Hematopoietic multipotent progenitor cell treated with erythropoietin and hydrocortisone succinate and interleukin-3 and kit ligand, for 15 days (in vitro differentiated cells): Measurements from ENCODE around the gene LLGL2.
A peak's percentile ranks its signal among the peaks of the same experiment; 100 is the strongest.

Experiments used
- DNase-seq: peaks from one replicate; pipeline ENCODE4 v3.0.0-alpha.2; 2015; ENCODE audit warnings: low spot score

The LLGL2 gene

GRCh38 chr17:75521951-75522727, 3.4 kb upstream of the LLGL2 start:
- DNase-seq: no peak

GRCh38 chr17:75523647-75524046, 1.9 kb upstream of the LLGL2 start:
- no peak for DNase-seq

GRCh38 chr17:75524269-75524969, 1.1 kb upstream of the LLGL2 start:
- no peak for DNase-seq

GRCh38 chr17:75525806-75526554, 483 bp downstream of the LLGL2 start:
- no peak for DNase-seq

GRCh38 chr17:75526555-75527270, 1.2 kb downstream of the LLGL2 start:
- DNase-seq: no peak

- no peak for DNase-seq
Measured at GRCh38 chr17:75530837-75531720, 5.6 kb downstream of the LLGL2 start.

- DNase-seq: no peak
Measured at GRCh38 chr17:75531721-75532072, 6.2 kb downstream of the LLGL2 start.

- peak; percentile 32 for DNase-seq
Measured at GRCh38 chr17:75535119-75535537, 9.6 kb downstream of the LLGL2 start.

GRCh38 chr17:75535871-75536270, 10.4 kb downstream of the LLGL2 start:
- DNase-seq: no peak

- DNase-seq: no peak
Measured at GRCh38 chr17:75536366-75536765, 10.9 kb downstream of the LLGL2 start.

- DNase-seq: no peak
Measured at GRCh38 chr17:75539967-75540729, 14.7 kb downstream of the LLGL2 start.

- no peak for DNase-seq
Measured at GRCh38 chr17:75540923-75541503, 15.5 kb downstream of the LLGL2 start.

GRCh38 chr17:75542229-75542628, 16.7 kb downstream of the LLGL2 start:
- no peak for DNase-seq

- DNase-seq: no peak
Measured at GRCh38 chr17:75542728-75543336, 17.3 kb downstream of the LLGL2 start.

- no peak for DNase-seq
Measured at GRCh38 chr17:75544250-75544649, 18.8 kb downstream of the LLGL2 start.

- no peak for DNase-seq
Measured at GRCh38 chr17:75546181-75546580, 20.7 kb downstream of the LLGL2 start.

GRCh38 chr17:75547091-75547490, 21.6 kb downstream of the LLGL2 start:
- DNase-seq: no peak

- no peak for DNase-seq
Measured at GRCh38 chr17:75548813-75549212, 23.3 kb downstream of the LLGL2 start.

- no peak for DNase-seq
Measured at GRCh38 chr17:75549246-75550138, 24.0 kb downstream of the LLGL2 start.
